CD4-positive, alpha-beta T cell treated with Interleukin-15 for 4 hours (primary cell): ENCODE results near the gene CCDC88B.

Experiments used
- DNase-seq: peaks from one replicate; pipeline ENCODE4 v3.0.0-alpha.2; 2020; ENCODE audit warnings: low spot score

CCDC88B gene

DNA sequence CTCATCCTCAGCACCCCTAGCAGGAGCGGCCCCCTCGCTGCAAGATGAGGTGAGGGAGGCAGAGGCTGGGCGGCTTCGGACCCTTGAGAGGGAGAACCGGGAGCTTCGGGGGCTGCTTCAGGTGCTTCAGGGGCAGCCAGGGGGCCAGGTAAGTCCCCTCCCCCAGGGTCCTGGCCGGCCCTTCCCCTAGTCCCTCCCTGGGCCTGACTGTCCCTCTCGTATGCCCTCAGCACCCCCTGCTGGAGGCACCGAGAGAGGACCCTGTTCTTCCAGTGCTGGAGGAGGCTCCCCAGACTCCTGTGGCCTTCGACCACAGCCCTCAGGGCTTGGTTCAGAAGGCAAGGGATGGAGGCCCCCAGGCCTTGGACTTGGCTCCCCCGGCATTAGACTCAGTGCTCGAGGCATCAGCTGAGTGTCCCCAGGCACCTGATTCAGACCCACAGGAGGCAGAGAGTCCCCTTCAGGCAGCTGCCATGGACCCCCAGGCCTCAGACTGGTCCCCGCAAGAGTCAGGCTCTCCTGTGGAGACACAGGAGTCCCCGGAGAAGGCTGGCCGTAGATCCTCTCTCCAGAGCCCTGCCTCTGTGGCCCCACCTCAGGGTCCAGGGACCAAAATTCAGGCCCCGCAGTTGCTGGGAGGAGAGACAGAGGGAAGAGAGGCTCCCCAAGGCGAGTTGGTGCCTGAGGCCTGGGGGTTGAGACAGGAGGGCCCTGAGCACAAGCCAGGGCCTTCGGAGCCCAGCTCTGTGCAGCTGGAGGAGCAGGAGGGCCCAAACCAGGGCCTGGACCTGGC is 4.0 kb downstream of the CCDC88B start:
- no peak for DNase-seq

GRCh38 chr11:64344787-64345186 is 4.8 kb downstream of the CCDC88B start:
- DNase-seq = no peak

- no peak for DNase-seq
Observed at GRCh38 chr11:64347193-64347867, 7.3 kb downstream of the CCDC88B start.

GRCh38 chr11:64348383-64349024 is 8.5 kb downstream of the CCDC88B start:
- no peak for DNase-seq

DNA sequence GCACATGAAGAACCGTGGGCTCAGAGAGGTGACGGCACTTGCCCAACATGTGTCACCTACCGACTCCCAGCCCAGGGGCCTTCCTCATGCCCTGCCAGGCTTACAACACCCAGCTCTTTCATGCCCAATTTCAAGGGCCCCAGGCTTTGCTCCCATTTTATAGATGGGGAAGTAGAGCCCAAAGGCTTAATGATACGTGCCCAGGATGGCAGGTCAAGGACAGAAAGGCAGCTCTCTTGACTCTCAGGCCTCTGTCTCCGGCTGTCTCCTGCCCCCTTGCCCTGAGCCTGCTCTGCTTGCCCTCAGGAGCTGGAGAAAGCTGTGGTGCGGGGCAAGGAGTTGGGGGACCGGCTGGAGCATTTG is 9.0 kb downstream of the CCDC88B start:
- no peak for DNase-seq

DNA sequence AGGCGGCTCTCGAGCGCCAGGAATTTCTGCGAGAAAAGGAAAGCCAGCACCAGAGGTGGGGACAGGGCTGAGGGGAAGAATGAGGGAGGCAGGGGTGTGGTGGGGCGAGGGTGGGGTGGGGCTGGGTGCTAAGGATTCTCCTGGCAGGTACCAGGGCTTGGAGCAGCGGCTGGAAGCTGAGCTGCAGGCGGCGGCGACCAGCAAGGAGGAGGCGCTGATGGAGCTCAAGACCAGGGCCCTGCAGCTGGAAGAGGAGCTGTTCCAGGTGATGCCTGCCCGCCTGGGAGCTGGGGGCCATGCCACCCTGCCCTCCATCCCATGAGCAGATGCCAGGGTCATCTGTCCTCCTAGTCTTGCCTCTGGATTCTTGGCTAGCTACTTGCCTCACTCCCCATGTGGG is 9.4 kb downstream of the CCDC88B start:
- no peak for DNase-seq

DNA sequence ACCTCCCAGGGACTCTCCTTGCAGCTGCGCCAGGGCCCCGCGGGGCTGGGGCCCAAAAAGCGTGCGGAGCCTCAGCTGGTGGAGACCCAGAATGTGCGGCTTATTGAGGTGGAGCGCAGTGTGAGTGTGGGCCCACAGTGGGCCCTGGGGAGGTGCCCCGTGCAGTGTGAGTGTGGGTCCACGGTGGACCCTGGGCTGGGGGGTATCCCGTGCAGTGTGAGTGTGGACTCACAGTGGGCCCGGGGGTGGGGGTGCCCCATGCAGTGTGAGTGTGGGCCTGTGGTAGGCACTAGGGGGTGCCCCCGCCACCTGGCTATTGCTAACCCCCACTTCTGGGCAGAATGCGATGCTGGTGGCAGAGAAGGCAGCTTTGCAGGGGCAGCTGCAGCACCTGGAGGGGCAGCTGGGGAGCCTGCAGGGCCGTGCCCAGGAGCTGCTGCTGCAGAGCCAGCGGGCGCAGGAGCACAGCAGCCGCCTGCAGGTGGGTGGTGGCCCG is 11.2 kb downstream of the CCDC88B start:
- DNase-seq = no peak

- no peak for DNase-seq
Observed at GRCh38 chr11:64352099-64352994, 12.3 kb downstream of the CCDC88B start.

GRCh38 chr11:64352995-64353714 is 13.2 kb downstream of the CCDC88B start:
- no peak for DNase-seq

- DNase-seq = no peak
Observed at GRCh38 chr11:64353715-64354506, 13.9 kb downstream of the CCDC88B start.

GRCh38 chr11:64355078-64355940 is 15.3 kb downstream of the CCDC88B start:
- DNase-seq = no peak

- DNase-seq = no peak
Observed at GRCh38 chr11:64356498-64357411, 16.8 kb downstream of the CCDC88B start.

DNA sequence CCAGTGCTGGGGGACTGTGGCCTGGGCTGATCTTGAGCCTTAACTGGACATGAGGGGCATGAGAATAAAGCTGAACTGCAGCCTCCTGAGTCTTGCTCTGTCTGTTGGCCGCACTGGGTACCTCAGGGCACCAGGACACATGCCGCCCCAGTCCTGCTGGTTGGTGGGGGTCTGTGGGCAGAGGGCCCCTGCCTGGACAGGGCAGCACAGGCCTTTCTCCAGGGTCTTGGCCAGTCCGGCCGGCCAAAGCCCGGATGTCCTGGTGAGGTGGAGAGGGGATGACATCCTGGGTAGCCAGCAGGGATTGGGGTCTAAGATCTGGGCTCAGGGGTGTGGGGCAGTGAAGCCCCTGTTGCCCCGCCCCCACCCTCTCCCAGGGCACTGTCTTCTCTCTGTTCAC is 17.4 kb downstream of the CCDC88B start:
- no peak for DNase-seq

DNA sequence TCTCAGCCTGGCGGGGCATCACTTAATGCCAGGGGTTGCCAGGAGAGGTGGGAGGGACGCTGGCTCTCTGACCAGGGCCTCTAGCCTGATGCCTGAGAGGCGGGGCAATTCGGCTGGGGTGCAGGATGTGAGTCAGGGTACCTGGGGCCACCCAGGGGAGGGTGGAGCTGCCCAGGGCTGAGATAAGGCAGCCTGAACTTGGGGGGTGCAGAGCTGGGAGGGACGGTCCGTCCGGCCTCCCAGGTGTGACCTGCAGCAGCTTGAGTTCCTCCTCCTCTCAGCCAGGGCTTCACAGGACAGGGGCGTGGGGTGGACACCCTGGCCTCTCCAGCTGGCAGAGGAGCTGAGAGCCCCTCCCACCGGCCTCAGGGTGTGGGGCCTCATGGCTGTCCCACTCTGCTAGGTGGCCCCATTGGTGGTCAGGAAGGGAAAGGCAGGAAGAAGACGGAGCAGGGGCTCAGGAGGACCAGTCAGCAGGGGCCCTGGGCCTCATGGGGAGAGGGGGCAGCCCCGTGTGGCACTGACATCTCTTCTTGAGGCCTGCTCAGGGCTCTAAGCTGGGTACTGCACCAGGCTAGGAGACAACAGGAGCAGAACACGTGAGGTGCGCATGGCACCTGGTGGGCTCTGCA is 18.0 kb downstream of the CCDC88B start:
- DNase-seq = peak; percentile 56

DNA sequence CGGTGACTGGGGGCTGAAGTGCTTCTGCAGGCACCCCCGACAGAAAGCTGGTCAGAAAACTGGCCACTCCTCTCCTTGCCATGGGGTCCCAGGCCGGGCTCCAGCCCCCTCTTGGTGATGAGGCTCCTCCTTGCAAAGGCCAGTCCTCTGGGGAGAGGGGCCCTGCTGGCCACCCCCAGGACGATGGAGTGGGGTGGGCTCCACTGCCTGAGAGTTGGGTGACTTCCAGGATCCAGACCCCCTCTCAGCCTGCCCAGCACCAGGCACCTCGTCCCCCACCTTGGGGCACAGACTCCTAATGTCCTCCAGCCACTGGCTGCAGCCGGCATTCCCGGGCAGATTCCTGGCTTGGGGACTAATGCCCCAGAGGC is 18.5 kb downstream of the CCDC88B start:
- no peak for DNase-seq

- DNase-seq = peak; percentile 45
Observed at GRCh38 chr11:64358907-64359711, 19.1 kb downstream of the CCDC88B start, which contains the start of gene RPS6KA4. TSS of gene RPS6KA4 (plus strand) at chr11:64359162. CDS start at chr11:64359236, 74 bp downstream.
